SKM-1 treated with dmso at 0.1 percent for 144 hours (cell line): ENCODE results near the gene PCSK9.
A peak's percentile ranks its signal among the peaks of the same experiment; 100 is the strongest.

Experiments used
- DNase-seq: peaks from one replicate; lab custom pipeline; 2025; ENCODE audit not compliant: unreplicated experiment; lab: John Stamatoyannopoulos, UW

PCSK9 gene

GRCh38 chr1:55057270-55057955 lies 18.1 kb downstream of the PCSK9 start:
- no peak for DNase-seq

- no peak for DNase-seq
These were observed 18.6 kb downstream of the PCSK9 start for GRCh38 chr1:55057956-55058298.

GRCh38 chr1:55059302-55060132 lies 20.2 kb downstream of the PCSK9 start:
- no peak for DNase-seq

GRCh38 chr1:55060133-55060999 lies 21.0 kb downstream of the PCSK9 start:
- DNase-seq: no peak

- no peak for DNase-seq
These were observed 21.8 kb downstream of the PCSK9 start for GRCh38 chr1:55061000-55061705.

- no peak for DNase-seq
These were observed 22.5 kb downstream of the PCSK9 start for GRCh38 chr1:55061706-55062321.

- no peak for DNase-seq
These were observed 23.6 kb downstream of the PCSK9 start for GRCh38 chr1:55062801-55063576.

GRCh38 chr1:55063577-55063942 lies 24.2 kb downstream of the PCSK9 start:
- DNase-seq: no peak

GRCh38 chr1:55064071-55064581 lies 24.8 kb downstream of the PCSK9 start:
- DNase-seq: no peak

- DNase-seq: no peak
These were observed 25.5 kb downstream of the PCSK9 start for GRCh38 chr1:55064861-55065263.

GRCh38 chr1:55065648-55066047 lies 26.3 kb downstream of the PCSK9 start:
- no peak for DNase-seq

- no peak for DNase-seq
These were observed 27.9 kb downstream of the PCSK9 start for GRCh38 chr1:55067022-55067778.

GRCh38 chr1:55067914-55068313 lies 28.6 kb downstream of the PCSK9 start:
- DNase-seq: no peak

- DNase-seq: no peak
These were observed 29.3 kb downstream of the PCSK9 start for GRCh38 chr1:55068638-55069037.

- no peak for DNase-seq
These were observed 29.9 kb downstream of the PCSK9 start for GRCh38 chr1:55069280-55069679.

GRCh38 chr1:55070293-55071164 lies 31.2 kb downstream of the PCSK9 start:
- no peak for DNase-seq

GRCh38 chr1:55071477-55071876 lies 32.1 kb downstream of the PCSK9 start:
- DNase-seq: peak; percentile 15
